ENCODE measurements around the gene HEMK1.

DNA sequence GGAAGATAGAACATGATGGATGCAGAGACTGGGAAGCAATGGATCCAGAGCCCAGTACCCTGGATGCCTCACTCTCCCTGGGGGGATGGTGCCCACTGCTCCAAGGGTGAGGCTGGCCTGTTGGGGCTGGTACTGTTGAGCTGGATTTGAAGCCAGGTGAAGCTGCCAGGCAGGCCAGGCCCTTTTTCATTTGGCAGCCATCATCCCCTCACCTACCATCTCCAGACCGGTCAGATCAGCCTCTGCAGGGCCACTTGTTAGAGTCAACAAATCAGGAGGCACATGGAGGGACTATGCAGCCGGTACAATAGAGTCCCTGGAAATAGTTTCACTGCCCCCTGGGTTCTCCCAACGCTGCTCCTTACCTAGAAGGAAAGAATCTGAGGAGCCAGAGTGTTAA lies 53.6 kb downstream of the HEMK1 start:
- TF ChIP-seq EZH2 (IDR thresholded peaks at IDR 0.05; ENCODE audit: low read length, unreplicated experiment) (no peak), CTCF (conservative IDR thresholded peaks at IDR 0.05; ENCODE audit: low read depth, low read length) (no peak), EZH2phosphoT487 (IDR thresholded peaks at IDR 0.05; ENCODE audit: borderline replicate concordance, low read length) (no peak)
